Neural progenitor cell (in vitro differentiated cells): ENCODE results near the gene IQSEC1.

Experiments
- CTCF ChIP-seq: fragments of 200-600 bp; sonication (generic); IDR thresholded peaks from 2 replicates; pipeline ENCODE4 v1.5.1; 2017; ENCODE audit warnings: antibody characterized with exemption, mild to moderate bottlenecking
- EZH2 ChIP-seq: fragments of 200-600 bp; sonication (generic); IDR thresholded peaks from 2 replicates; pipeline ENCODE4 v1.6.1; 2017; ENCODE audit warnings: antibody characterized with exemption, mild to moderate bottlenecking, moderate library complexity
- EZH2phosphoT487 ChIP-seq: fragments of 200-600 bp; sonication (generic); IDR thresholded peaks from 2 replicates; pipeline ENCODE4 v1.6.1; 2017; ENCODE audit warnings: antibody characterized with exemption

DNA sequence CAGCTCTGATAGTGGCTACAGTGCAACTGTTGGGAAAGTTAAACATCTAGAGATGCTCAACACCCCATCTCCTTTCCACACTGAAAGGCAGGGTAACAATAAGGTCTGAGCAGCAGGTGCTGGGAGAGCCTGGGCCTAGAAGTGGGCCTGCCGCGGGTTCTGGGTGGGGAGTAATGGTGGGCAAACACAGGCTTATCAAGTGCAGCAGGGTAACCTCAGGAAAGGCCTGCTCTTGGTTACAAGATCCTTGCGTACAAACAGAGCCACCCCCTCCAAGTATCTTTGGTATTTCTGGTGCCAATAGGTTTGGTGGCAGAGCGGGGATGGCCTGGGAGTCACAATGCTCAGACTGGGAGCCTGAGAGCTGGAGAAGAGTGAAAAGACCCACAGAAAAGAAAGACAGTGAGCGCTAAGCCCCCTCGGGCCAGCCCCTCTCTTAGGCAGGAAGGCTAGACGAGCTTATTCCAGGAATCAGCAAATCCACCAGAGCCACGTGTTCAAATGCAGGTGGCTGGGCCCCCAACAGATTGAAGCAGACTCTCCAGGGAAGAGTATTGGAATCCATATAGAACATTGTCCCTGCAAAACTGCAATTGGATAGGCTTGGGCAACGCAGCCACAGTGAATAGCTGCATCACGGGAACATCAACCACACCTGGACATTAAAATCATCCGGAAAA, 2.7 kb downstream of the IQSEC1 start:
- TF ChIP-seq EZH2phosphoT487 (no peak), CTCF (no peak), EZH2 (no peak)
